ENCODE data around the gene TNRC6C. TPM values are rescaled to one million over a fixed set of nuclear protein-coding genes. Genes with fewer than 3 reads are reported as not detected.

TNRC6C gene
- total and polyA plus RNA-seq, 4 donors, result 2.2 to 25.9 (median 13.8) TPM

DNA sequence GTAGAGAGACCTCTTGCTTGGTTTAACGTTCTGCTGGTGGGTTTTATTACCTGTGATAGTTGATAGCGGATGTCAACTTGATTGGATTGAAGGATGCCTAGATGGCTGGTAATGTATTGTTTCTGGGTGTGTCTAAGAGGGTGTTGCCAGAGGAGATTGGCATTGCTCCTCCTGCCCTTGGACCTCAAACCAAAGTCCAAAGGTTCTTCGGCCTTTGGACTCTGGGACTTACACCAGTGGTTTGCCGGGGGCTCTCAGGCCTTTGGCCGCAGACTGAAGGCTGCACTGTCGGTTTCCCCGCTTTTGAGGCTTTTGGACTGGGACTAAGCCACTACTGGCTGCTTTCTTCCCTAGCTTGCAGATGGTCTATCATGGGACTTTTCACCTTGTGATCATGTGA lies 17.5 kb upstream of the TNRC6C start:
- Histone ChIP-seq H3K27ac (ENCODE audit: low read depth in 1 of 2, low read length in 1 of 2) (no peak overlapping the region), H3K4me3 (no peak overlapping the region), H3K27me3 (ENCODE audit: control insufficient read depth in 3 of 3, insufficient read depth in 3 of 3, low read length in 2 of 3) (no peaks in the 10 kb centered on the region), H3K36me3 (ENCODE audit: control insufficient read depth in 4 of 4, insufficient read depth in 4 of 4, low read length in 4 of 4) (no peaks in the 10 kb centered on the region), H3K4me1 (ENCODE audit: control insufficient read depth in 5 of 5, insufficient read depth in 5 of 5, low read length in 5 of 5) (no peaks in the 10 kb centered on the region), H3K9me3 (ENCODE audit: control insufficient read depth in 4 of 4, insufficient read depth in 3 of 4, low read length in 3 of 4) (no peaks in the 10 kb centered on the region), H3K9ac (ENCODE audit: insufficient read depth in 1 of 2, low read length in 2 of 2) (no peak overlapping the region)
- ATAC-seq (ENCODE audit: insufficient read depth, low FRiP score) (no peak), DNase-seq (no peak)
- TF ChIP-seq, protein P1, sequence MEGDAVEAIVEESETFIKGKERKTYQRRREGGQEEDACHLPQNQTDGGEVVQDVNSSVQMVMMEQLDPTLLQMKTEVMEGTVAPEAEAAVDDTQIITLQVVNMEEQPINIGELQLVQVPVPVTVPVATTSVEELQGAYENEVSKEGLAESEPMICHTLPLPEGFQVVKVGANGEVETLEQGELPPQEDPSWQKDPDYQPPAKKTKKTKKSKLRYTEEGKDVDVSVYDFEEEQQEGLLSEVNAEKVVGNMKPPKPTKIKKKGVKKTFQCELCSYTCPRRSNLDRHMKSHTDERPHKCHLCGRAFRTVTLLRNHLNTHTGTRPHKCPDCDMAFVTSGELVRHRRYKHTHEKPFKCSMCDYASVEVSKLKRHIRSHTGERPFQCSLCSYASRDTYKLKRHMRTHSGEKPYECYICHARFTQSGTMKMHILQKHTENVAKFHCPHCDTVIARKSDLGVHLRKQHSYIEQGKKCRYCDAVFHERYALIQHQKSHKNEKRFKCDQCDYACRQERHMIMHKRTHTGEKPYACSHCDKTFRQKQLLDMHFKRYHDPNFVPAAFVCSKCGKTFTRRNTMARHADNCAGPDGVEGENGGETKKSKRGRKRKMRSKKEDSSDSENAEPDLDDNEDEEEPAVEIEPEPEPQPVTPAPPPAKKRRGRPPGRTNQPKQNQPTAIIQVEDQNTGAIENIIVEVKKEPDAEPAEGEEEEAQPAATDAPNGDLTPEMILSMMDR (IDR thresholded peaks at IDR 0.05; ENCODE audit: control extremely low read depth, extremely low read depth), result no peak
- WGBS, 2 donors, result 91 to 99% methylated on average over 7 of the region's 7 CpGs

DNA sequence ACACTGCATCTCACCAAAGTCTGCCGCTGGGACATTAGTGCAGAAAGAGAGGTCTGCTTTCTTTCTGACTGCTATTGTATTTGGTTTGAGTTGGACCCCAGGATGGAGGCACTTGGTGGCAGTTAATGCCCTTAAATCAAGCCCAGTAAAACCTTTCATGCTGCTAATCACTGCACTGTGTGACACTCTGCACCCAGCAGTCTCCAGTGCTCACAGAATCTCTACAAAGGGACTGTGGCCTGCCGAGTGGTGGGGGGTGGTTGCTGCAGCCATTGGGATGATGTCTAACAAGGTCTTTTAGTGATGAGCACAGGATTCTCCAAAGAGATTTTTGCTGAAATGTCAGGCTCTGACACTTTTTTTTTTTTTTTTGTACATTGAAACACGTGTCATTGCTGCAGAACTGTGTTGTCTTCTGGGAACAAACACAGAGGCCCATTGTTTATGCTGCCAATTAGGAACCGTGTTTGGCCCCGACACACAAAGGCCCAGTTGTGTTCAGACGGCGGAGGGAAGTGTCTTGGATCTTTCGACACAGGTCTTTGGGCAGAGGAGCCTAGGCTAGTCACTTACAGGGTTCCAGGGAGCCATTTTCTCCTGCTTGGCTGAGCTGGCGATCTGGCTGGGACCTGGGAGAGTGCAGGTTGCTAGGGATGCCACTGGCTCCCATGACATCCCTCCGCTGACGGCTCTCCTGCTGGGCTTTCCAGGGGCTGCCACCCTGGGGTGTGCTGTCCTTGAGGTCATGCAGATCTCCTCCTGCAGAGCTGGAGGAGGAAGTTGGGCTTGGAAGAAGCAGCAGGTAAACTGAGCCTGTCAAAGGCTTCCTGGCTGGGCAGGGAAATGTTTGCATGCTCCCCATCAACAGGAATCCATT lies 16.2 kb upstream of the TNRC6C start:
- Histone ChIP-seq H3K4me3 (no peak overlapping the region), H3K9ac (ENCODE audit: insufficient read depth in 1 of 2, low read length in 2 of 2) (no peak overlapping the region), H3K27me3 (ENCODE audit: control insufficient read depth in 3 of 3, insufficient read depth in 3 of 3, low read length in 2 of 3) (no peaks in the 10 kb centered on the region), H3K4me1 (ENCODE audit: control insufficient read depth in 5 of 5, insufficient read depth in 5 of 5, low read length in 5 of 5) (no peaks in the 10 kb centered on the region), H3K9me3 (ENCODE audit: control insufficient read depth in 4 of 4, insufficient read depth in 3 of 4, low read length in 3 of 4) (no peaks in the 10 kb centered on the region), H3K36me3 (ENCODE audit: control insufficient read depth in 4 of 4, insufficient read depth in 4 of 4, low read length in 4 of 4) (no peaks in the 10 kb centered on the region), H3K27ac (ENCODE audit: low read depth in 1 of 2, low read length in 1 of 2) (no peak overlapping the region)
- TF ChIP-seq, protein P1 (IDR thresholded peaks at IDR 0.05; ENCODE audit: control extremely low read depth, extremely low read depth), result no peak
- DNase-seq, result no peak
- ATAC-seq (ENCODE audit: insufficient read depth, low FRiP score), result no peak
- WGBS, 2 donors, result 85 to 87% methylated on average over 11 of the region's 11 CpGs

DNA sequence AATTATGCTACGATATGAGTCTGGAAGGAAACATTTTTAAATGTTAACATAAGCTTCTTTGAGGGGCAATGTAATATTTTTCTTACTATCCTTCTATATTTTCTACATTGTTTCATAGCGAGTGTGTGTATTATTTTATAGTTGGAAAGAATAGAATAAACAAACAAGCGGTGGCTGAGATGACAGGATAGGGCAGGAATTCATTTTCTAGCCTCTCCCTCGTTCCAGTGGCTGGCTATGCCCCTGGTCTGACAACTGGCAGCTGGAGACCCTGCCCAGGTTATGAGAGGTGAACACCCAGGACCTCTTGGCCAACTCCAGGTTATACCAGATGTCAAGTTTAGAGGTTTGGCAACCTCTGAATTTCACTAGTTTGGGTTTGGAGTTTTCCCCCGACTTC lies 14.5 kb upstream of the TNRC6C start:
- 69 to 78% methylated on average over 5 of the region's 5 CpGs for WGBS, 2 donors
- H3K9ac ChIP-seq (ENCODE audit: insufficient read depth in 1 of 2, low read length in 2 of 2), result no peak overlapping the region
- no peak for ATAC-seq (ENCODE audit: insufficient read depth, low FRiP score)

More for the DNA sequence above, 14.5 kb upstream of the TNRC6C start:
- H3K4me1 ChIP-seq (ENCODE audit: control insufficient read depth in 5 of 5, insufficient read depth in 5 of 5, low read length in 5 of 5), result no peaks in the 10 kb centered on the region
- no peak for DNase-seq
- no peak overlapping the region for H3K4me3 ChIP-seq
- no peaks in the 10 kb centered on the region for H3K36me3 ChIP-seq (ENCODE audit: control insufficient read depth in 4 of 4, insufficient read depth in 4 of 4, low read length in 4 of 4)
- H3K27me3 ChIP-seq (ENCODE audit: control insufficient read depth in 3 of 3, insufficient read depth in 3 of 3, low read length in 2 of 3), result no peaks in the 10 kb centered on the region
- H3K27ac ChIP-seq (ENCODE audit: low read depth in 1 of 2, low read length in 1 of 2), result no peak overlapping the region
- no peaks in the 10 kb centered on the region for H3K9me3 ChIP-seq (ENCODE audit: control insufficient read depth in 4 of 4, insufficient read depth in 3 of 4, low read length in 3 of 4)
- TF ChIP-seq, protein P1 (IDR thresholded peaks at IDR 0.05; ENCODE audit: control extremely low read depth, extremely low read depth), result no peak

All from lung (tissue), 12 donors.